ENCODE data around the gene HOXA5. TPM values are rescaled to one million over a fixed set of nuclear protein-coding genes. Genes with fewer than 3 reads are reported as not detected.

Gene HOXA5
- total RNA-seq, 1 experiment from 2014 or later: 10.6 TPM

DNA sequence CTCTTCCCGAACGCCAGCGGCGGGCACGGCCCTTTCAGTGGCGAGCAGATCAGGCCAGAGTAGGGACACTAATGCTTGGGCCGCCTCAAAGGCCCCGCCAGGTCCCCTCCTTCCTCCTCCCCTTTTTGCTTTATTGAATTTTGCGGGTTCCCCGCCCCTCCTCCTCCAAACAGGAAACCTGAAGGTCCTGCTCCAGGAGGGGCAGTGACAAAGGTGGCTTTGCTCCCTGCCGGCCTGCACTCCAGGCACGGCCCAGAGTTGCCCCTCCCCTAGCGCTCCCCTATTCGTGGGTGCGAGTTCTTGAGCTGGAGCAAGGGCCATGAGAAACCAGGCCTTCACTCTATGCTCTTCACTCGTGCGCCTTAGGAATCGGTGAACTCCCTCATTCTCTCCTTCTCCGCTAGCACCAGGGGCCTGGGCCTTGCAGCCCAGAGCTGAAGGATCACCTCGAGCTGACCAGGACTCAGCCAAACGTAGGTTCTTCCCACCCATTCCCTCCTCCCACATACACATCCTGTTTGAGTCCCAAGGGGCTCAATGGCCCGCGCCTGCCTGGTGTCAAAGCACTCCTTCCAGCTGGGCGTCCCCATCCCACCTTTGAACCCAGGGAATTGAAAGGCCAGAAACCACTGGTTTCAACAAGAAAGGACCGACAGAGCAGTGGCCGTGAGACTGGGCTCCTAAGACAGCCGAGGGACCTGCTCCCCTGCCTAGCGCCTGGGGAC, 4.7 kb upstream of the HOXA5 start:
- no TSS peak for BruUV-seq (replicated peaks)
- CTCF ChIA-PET: interaction anchor here (0.6 to 1.3 kb wide), 4 partner anchors 285 to 771 kb away, joined by 3 to 5 read pairs (median 4); no protein-coding TSS in a partner anchor
- no peaks in the 10 kb centered on the region for H3K9me3 Mint-ChIP-seq (ENCODE audit: low read depth, unreplicated experiment)
- TF ChIP-seq, protein P1, sequence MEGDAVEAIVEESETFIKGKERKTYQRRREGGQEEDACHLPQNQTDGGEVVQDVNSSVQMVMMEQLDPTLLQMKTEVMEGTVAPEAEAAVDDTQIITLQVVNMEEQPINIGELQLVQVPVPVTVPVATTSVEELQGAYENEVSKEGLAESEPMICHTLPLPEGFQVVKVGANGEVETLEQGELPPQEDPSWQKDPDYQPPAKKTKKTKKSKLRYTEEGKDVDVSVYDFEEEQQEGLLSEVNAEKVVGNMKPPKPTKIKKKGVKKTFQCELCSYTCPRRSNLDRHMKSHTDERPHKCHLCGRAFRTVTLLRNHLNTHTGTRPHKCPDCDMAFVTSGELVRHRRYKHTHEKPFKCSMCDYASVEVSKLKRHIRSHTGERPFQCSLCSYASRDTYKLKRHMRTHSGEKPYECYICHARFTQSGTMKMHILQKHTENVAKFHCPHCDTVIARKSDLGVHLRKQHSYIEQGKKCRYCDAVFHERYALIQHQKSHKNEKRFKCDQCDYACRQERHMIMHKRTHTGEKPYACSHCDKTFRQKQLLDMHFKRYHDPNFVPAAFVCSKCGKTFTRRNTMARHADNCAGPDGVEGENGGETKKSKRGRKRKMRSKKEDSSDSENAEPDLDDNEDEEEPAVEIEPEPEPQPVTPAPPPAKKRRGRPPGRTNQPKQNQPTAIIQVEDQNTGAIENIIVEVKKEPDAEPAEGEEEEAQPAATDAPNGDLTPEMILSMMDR (IDR thresholded peaks at IDR 0.05; ENCODE audit: unreplicated experiment): no peak
- H3K27ac Mint-ChIP-seq (ENCODE audit: unreplicated experiment): no peak overlapping the region
- H3K4me3 Mint-ChIP-seq (ENCODE audit: low read depth, unreplicated experiment): peak overlapping the region; percentile 76
- peaks cover 24% of the 10 kb centered on the region for H3K27me3 Mint-ChIP-seq (ENCODE audit: unreplicated experiment)
- DNase-seq: peak; percentile 80
- peaks cover 11% of the 10 kb centered on the region for H3K4me1 Mint-ChIP-seq (ENCODE audit: low read depth, unreplicated experiment)
- intact Hi-C loops (cut with micrococcal nuclease; ENCODE audit: unreplicated experiment): no loop called here
- H3K36me3 Mint-ChIP-seq (ENCODE audit: insufficient read depth, unreplicated experiment): peaks cover 37% of the 10 kb centered on the region

DNA sequence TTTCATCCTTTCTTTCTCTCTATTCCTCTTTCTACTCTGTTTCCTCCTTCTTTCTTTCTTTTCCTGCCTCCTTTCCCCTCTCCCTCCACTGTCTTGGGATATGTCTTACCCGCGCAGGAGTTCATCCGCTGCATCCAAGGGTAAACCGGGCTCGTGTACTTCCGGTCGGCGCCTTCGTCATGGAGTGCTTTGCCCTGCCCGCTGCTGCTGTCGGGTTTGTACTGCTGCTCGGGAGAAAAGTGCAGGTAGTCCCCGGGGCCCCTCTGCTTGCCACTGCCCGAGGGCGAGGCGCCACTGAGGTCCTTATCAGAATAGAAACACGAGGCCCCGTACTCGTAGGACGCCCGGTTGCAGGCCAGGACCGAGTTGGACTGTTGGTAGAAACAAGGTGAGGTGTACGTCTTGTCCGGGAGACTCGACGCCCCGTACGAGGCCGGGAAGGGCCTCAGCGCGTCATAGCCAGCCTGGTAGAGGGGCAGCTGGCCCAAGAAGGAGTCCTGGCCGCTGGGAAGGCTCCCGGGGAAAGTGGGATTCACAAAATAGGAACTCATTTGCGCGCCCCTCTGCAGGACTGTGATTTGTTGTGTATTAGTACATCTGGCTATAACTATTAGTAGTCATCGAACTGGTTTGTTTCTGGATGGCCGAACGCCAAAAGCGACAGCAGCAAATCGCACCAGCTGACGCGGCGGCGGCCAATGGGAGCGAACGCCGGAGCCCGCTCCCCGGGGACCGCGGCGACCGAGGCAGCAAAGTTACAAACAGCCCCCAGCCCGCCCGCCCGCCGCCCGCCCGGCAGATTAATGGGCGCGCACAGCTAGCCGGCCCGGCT, 3.9 kb upstream of the HOXA5 start, which contains the start of gene HOXA6:
HOXA6 (minus strand) TSS at position 576 of the 832 bp plus-strand sequence; CDS start at position 551, 25 bp downstream.
- intact Hi-C loops (cut with micrococcal nuclease; ENCODE audit: unreplicated experiment): no loop called here
- Mint-ChIP-seq H3K4me1 (ENCODE audit: low read depth, unreplicated experiment) (peaks cover 11% of the 10 kb centered on the region), H3K36me3 (ENCODE audit: insufficient read depth, unreplicated experiment) (peaks cover 37% of the 10 kb centered on the region), H3K9me3 (ENCODE audit: low read depth, unreplicated experiment) (no peaks in the 10 kb centered on the region), H3K27ac (ENCODE audit: unreplicated experiment) (no peak within 1 kb of the TSS), H3K27me3 (ENCODE audit: unreplicated experiment) (peaks cover 16% of the 10 kb centered on the region), H3K4me3 (ENCODE audit: low read depth, unreplicated experiment) (peak within 1 kb of the TSS; percentile 76)
- TF ChIP-seq, protein P1 (IDR thresholded peaks at IDR 0.05; ENCODE audit: unreplicated experiment): no peak
- BruUV-seq (replicated peaks): no TSS peak
- CTCF ChIA-PET: interaction anchor here (0.6 to 1.0 kb wide), 2 partner anchors 284 to 770 kb away, joined by 4 to 5 read pairs; no protein-coding TSS in a partner anchor
- peak; percentile 78 for DNase-seq

- TF ChIP-seq, protein P1 (IDR thresholded peaks at IDR 0.05; ENCODE audit: unreplicated experiment): no peak
- DNase-seq: no peak
- no TSS peak for BruUV-seq (replicated peaks)
- H3K9me3 Mint-ChIP-seq (ENCODE audit: low read depth, unreplicated experiment): no peaks in the 10 kb centered on the region
- CTCF ChIA-PET: no interaction called here
- intact Hi-C loops (cut with micrococcal nuclease; ENCODE audit: unreplicated experiment): no loop called here
- H3K36me3 Mint-ChIP-seq (ENCODE audit: insufficient read depth, unreplicated experiment): peaks cover 34% of the 10 kb centered on the region
- H3K4me1 Mint-ChIP-seq (ENCODE audit: low read depth, unreplicated experiment): peaks cover 6% of the 10 kb centered on the region
- H3K27me3 Mint-ChIP-seq (ENCODE audit: unreplicated experiment): peaks cover 8% of the 10 kb centered on the region
- H3K4me3 Mint-ChIP-seq (ENCODE audit: low read depth, unreplicated experiment): no peak overlapping the region
- no peak overlapping the region for H3K27ac Mint-ChIP-seq (ENCODE audit: unreplicated experiment)
Observed at GRCh38 chr7:27146491-27147198, 3.2 kb upstream of the HOXA5 start.

GRCh38 chr7:27145914-27146412, 2.5 kb upstream of the HOXA5 start:
- TF ChIP-seq, protein P1 (IDR thresholded peaks at IDR 0.05; ENCODE audit: unreplicated experiment): no peak
- Mint-ChIP-seq H3K27ac (ENCODE audit: unreplicated experiment) (no peak overlapping the region), H3K4me1 (ENCODE audit: low read depth, unreplicated experiment) (no peaks in the 10 kb centered on the region), H3K9me3 (ENCODE audit: low read depth, unreplicated experiment) (no peaks in the 10 kb centered on the region), H3K4me3 (ENCODE audit: low read depth, unreplicated experiment) (no peak overlapping the region), H3K36me3 (ENCODE audit: insufficient read depth, unreplicated experiment) (peaks cover 27% of the 10 kb centered on the region), H3K27me3 (ENCODE audit: unreplicated experiment) (peaks cover 1% of the 10 kb centered on the region)
- intact Hi-C loops (cut with micrococcal nuclease; ENCODE audit: unreplicated experiment): no loop called here
- no peak for DNase-seq
- CTCF ChIA-PET: interaction anchor here (1.0 kb wide), 1 partner anchor 25 kb away, joined by 8 read pairs; no protein-coding TSS in a partner anchor
- no TSS peak for BruUV-seq (replicated peaks)

Data from Calu3 (cell line).